GM21423 (cell line): Measurements from ENCODE around the gene RGS3.
"Not testable (repeated sequence)": the region's sequence is repeated elsewhere in the genome, so short reads cannot be mapped to it uniquely, and the experiment has no call there.

Experiments used
- ATAC-seq: cut with Tn5 transposase; IDR thresholded peaks from one replicate; pipeline ENCODE4 v1.9.1; 2021; ENCODE audit warnings: mild to moderate bottlenecking, moderate library complexity; ENCODE audit not compliant: unreplicated experiment

Gene RGS3

GRCh38 chr9:113486327-113486726, 22.8 kb downstream of the RGS3 start:
- ATAC-seq = no peak

- ATAC-seq = no peak
Observed at GRCh38 chr9:113488071-113488470, 24.5 kb downstream of the RGS3 start.

DNA sequence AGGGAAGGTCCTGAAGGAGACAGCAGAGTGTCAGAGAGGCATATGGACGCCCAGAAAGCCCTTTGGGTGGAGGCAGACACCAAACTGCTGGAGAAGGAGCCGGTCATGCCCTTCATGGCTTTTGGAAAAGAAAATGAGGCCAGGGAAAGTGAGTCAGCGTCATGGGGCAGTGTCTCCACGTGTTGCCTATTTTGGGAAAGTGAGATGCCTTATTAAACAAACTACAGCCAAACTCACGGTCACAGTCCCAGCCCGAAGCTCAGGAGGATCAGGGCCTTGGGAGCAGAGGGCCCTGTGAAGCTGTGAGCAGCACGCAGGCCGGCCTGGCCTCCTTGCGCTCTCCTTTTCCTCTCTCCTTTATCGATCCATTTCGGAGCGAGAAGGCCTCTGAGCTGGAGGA, 25.0 kb downstream of the RGS3 start:
- no peak for ATAC-seq

- not testable (repeated sequence) for ATAC-seq
Observed at GRCh38 chr9:113491147-113491546, 27.6 kb downstream of the RGS3 start.

DNA sequence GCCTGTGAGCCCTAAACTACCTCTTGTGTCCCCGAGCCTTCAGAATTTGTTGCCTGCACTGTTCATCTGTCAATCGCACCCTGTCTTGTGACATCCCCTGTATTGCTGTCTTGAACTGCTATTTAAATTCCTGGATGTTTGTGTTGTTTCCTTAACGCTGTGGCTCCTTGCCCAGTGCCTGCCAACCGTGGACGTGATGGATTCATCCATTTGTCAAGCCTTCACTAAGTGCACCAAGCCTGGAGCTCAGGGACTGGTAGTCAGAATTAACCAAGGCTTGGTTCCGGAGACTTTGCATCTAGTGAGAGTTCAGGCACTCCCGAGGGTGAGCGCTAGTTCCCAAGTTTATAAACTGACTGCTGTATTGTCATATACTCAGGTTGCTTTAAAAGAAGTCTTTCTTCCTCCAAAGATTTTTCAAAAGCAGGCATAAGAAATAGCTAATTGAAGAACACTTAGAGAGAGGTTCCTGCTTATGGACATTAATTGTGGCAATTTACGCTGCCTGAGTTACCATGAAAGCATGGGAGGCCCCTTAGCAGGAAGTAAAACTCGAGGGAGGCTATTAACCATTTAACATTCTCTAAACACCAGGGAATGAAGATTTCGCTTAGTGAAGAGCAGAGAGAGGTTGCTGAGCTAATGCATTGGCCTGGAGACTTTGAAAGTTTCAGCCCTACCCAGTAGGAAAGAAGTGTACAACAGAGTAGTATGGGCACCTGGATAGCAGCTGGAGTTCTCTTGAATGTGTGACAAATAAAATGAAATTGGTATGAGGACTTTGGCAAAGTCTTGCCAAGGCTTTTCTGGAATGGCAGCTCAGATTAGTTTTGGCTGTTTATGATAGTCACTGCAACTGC, 29.0 kb downstream of the RGS3 start:
- ATAC-seq = no peak

DNA sequence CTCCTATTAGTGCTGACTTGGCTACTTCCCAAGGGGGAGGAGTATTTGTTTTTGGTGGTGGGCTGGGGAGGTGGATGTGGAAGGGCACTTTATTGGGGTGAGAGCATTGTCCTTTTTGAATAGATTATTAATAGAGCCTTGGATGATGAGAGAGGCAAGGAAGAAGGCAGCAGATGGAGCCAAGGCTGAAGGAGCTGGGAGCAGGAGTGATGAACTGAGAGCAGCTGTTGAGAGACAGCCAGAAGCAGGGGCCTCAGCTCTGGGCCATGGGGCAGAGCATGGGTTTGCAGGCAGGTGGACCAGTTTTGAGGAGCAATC, 29.6 kb downstream of the RGS3 start:
- ATAC-seq = no peak

GRCh38 chr9:113495526-113495925, 32.0 kb downstream of the RGS3 start:
- ATAC-seq = no peak

GRCh38 chr9:113497051-113497450, 33.5 kb downstream of the RGS3 start:
- ATAC-seq = no peak

GRCh38 chr9:113499153-113499875, 35.8 kb downstream of the RGS3 start:
- ATAC-seq = no peak

DNA sequence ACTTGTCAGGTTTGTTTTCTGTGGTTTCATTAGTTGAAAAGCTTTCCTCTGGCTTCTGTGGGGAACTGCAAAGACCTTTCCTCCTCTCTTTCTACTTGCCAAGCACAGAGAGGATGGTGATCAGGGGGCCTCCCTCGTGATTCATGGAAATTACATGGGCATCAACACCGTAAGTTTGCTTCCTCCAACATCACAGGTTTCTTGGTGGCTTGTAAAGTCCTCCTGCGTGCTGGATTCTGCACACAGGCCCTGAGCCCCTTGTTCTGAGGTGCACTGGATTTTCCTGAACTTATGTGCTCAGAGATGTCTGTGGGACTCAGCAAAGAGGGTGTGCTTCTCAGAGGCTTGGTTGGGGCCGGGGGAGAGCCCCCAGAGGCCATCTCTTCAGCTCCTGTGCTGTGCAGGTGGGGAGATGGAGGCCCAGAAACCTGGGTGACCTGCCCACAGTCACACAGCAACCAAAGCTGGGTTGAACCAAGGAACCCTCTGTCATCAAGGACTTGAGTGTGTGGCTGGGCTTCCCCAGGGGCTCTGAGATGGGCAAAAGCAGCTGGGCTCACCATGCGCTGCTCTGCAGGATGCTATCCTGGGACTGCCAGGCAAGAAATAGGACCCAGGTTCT, 36.5 kb downstream of the RGS3 start:
- ATAC-seq = no peak

DNA sequence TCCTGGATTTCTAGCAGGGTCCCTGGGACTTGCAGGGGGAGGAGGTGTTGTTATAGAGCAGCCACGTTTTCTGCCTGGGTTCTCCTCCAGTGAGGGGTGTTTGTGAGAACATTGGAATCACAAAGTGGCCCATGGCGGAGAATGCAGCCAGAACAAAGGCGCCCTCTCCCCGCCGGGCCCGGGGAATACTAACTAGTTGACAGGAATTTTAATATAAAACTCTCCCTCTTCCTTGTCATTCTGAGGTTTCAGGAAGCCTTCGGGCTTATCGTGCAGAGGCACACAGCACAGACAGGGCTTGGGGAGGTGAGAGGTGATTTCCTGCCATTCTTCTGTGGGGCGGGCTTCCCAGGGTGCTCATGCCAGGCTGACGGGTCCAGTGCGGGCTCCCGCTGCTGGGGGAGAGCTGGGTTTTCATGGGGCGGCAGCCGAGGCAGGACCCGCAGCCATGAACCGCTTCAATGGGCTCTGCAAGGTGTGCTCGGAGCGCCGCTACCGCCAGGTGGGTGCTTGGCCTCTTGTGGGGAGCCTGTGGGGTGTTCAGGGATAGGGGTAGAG, 37.7 kb downstream of the RGS3 start:
- ATAC-seq = no peak

DNA sequence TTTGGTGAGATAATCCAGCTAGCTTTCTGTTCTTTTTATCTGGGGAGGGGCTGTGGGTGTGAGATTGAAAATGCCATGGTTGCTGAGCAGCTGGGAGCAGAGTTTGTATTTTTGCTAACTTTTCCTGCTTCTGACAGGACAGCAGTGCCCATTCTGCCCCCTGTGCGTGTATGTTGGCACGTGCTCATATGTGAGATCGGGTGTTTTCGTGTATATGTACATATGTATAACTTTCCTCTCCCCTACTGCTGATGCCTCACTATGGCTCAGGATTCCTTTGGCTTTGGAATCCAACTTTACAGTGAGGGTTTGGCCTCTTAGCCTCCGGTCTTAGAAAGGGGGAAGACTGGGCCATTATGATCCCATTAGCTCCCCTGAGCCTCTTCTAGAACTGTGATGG, 38.3 kb downstream of the RGS3 start:
- no peak for ATAC-seq

DNA sequence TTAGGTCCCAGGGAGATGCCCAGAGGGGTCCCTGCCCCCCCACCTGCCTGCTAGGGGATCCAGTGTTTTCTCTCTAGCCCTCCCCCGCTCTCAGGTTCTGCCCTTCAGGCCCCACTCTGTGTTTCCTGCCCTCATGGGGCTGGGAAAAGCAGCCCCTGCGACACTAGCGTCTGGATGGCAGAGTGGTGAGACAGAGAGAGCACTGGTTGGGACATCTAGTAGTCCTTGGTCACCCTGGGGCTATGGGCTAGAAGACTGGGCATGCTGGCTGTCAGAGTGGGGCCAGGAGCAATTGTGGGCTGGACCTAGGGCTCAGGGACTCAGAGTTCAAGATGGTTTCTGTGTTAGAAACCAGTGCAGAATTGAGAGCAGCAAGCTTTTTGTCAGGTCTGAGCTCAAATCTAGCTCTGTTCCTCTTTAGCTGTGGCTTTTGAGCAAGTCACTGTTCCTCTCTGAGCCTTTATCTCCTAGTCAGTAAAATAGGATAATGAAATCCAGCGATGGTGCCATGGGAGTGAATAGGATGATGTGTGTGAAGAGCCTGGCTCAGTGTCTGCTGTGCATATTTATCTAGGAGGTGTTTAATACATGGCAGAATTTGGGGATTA, 39.0 kb downstream of the RGS3 start:
- no peak for ATAC-seq

- no peak for ATAC-seq
Observed at GRCh38 chr9:113503131-113503541, 39.6 kb downstream of the RGS3 start.

GRCh38 chr9:113503613-113504211, 40.2 kb downstream of the RGS3 start:
- no peak for ATAC-seq

DNA sequence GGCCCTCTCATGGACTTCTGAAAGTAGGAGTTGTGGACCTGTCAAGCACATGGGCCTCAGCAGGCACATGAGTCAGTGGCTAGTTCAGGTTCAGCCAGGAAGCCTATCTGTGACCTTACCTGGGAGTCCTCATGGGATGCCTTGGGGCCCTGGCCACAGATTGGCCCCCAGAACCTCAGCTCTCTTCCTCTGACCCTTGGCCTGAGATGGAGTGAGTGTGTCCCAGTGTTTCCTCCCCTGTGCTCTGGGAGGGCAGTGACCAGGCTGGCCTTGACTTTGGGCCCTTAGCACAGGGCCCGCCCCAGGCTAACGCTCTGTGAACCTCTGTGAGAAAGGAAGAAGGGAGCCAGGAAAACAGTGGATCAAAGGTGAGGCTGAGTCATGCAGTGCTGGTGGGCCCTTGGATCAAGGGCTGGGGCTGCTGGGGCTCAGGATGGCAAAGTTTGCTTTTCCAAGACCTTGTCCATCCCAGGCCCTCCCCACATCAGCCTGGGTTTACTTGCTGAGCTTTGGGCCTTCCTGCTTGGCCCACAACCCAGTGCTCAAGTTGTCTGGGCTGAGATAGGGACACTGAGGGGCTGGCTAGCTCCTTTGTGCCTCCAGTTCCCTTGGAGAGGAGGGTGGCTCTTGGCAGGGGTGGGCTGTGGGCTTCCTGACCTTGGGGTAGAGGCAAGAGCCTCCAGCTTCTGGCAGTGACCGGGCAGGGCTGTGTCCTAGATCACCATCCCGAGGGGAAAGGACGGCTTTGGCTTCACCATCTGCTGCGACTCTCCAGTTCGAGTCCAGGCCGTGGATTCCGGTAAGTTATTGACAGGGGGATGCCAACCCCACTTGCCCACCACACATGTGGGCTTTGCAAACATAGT, 41.4 kb downstream of the RGS3 start:
- ATAC-seq = no peak

- no peak for ATAC-seq
Observed at GRCh38 chr9:113506090-113506589, 42.6 kb downstream of the RGS3 start.

- no peak for ATAC-seq
Observed at GRCh38 chr9:113507256-113507655, 43.7 kb downstream of the RGS3 start.

DNA sequence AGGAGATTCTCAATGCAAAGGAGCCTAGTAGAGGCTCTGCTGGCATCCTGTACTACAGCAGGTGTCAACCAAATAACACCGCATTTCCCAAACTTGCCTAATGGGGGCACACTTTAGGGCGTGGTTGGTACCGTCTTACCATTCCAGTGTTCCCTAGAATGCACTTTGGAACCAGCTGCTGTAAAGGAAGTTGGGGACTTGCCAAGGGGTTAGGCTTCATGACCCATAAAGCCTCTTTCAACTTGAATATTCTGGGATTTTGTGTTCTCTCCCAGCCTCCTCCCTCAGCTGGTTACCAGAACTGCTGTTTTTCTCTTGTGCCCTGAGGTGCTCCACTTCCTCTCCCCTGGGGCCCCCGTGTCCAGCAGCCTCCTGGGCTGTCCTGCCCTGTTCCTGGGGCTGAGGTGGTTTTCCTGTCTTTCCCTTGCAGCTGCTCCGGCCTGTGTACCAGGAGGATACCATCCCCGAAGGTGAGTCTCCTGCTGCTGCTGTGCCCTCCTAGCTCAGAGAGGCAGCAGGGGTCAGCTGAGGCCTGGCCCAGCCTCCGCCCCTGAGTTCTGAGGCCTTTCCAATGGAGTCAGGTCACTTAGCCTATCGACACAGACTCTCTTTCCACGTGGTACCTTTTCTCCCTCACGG, 44.7 kb downstream of the RGS3 start:
- no peak for ATAC-seq
